MCF 10A (cell line): ENCODE measurements around the gene GGACT. TPM values are rescaled to one million over a fixed set of nuclear protein-coding genes. Genes with fewer than 3 reads are reported as not detected.

Source experiments
- BruUV-seq: library from RNA; stranded (reverse); fragments of 400-500 nt; replicated peaks from 2 replicates; lab custom pipeline; 2021; lab: Mats Ljungman, UMichigan
- CTCF ChIA-PET: fragments of 300-600 bp; sonication (Branson Sonifier 250); formaldehyde crosslinking; extraction: SDS; loops from one replicate; lab custom pipeline; 2021; ENCODE audit warnings: antibody characterized with exemption, inconsistent platforms; lab: Yijun Ruan, JAX
- POLR2A ChIA-PET: fragments of 300-600, 350-650 bp; sonication (Branson Sonifier 250); formaldehyde crosslinking; extraction: SDS; loops from one replicate; lab custom pipeline; 2020; ENCODE audit warnings: antibody characterized with exemption, inconsistent platforms; lab: Yijun Ruan, JAX
- DNase-seq: peaks from one replicate; pipeline ENCODE4 v3.0.0-alpha.2; 2018; ENCODE audit not compliant: unreplicated experiment
- H3K27ac Mint-ChIP-seq: one replicate; pipeline ENCODE4 v1.8.0; 2022; ENCODE audit warnings: mild to moderate bottlenecking, low read depth, mixed read lengths; ENCODE audit not compliant: unreplicated experiment
- H3K27me3 Mint-ChIP-seq: one replicate; pipeline ENCODE4 v1.8.0; 2022; ENCODE audit warnings: mixed read lengths; ENCODE audit not compliant: insufficient read depth, unreplicated experiment
- H3K36me3 Mint-ChIP-seq: one replicate; pipeline ENCODE4 v1.8.0; 2022; ENCODE audit warnings: mild to moderate bottlenecking, moderate library complexity, mixed read lengths; ENCODE audit not compliant: insufficient read depth, unreplicated experiment
- H3K4me1 Mint-ChIP-seq: one replicate; pipeline ENCODE4 v1.8.0; 2022; ENCODE audit warnings: mixed read lengths; ENCODE audit not compliant: insufficient read depth, unreplicated experiment
- H3K4me3 Mint-ChIP-seq: one replicate; pipeline ENCODE4 v1.8.0; 2022; ENCODE audit warnings: mild to moderate bottlenecking, moderate library complexity, mixed read lengths; ENCODE audit not compliant: unreplicated experiment
- H3K9me3 Mint-ChIP-seq: one replicate; pipeline ENCODE4 v1.8.0; 2022; ENCODE audit warnings: mixed read lengths; ENCODE audit not compliant: unreplicated experiment
- intact Hi-C: fragments of 100-400 bp; cut with micrococcal nuclease; formaldehyde crosslinking; loops from 2 replicates; pipeline ENCODE4 v1.14.1; 2022
- total RNA-seq: library from RNA; stranded (reverse); gene quantifications from 2 replicates; pipeline ENCODE4 v1.2.3, GENCODE V29; 2022
- TF ChIP-seq, protein P1 (sequence below): fragments of 200-600 bp; IDR thresholded peaks from one replicate; pipeline ENCODE4 v1.8.0; 2022; ENCODE audit warnings: antibody characterized with exemption, mild to moderate bottlenecking; ENCODE audit not compliant: unreplicated experiment

The GGACT gene
- total RNA-seq, 1 experiment from 2014 or later, result 8.1 TPM

DNA sequence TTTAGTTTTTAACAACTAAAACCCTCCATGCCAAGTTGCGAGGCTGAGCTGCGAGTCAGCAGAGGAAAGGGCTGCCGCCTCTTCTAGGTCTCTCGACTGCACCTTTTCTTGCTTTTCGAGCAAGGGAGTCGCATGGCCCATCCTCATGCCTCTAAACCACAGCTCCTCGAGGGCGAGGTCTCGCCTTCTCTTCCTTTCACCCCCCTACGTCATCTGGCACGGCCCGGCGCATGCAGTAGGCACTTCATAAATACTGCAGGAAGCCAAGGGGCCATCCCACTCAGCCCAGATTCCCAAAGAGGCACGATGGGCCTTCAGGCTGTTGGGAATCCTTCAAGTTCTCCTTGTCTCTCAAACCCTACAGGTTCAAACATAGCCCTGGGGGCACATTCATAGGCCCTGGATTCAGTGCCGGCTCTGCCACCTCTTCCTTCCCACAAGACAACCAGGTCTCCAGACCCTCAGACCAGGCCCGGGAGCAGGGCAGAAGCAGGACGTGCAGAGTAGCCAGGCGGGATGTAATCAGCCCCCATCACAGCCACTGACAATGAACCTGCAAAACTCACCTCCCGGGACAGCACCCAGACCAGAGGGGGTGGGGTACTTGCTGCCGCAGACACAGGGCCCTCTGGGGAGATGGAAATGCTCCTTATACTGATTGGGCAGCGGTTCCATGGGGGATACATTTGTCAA lies 41.7 kb downstream of the GGACT start:
- CTCF ChIA-PET, result interaction anchor here (0.8 to 1.4 kb wide), 3 partner anchors 26 to 891 kb away, joined by 3 to 4 read pairs (median 3); no protein-coding TSS in a partner anchor
- TF ChIP-seq, protein P1, sequence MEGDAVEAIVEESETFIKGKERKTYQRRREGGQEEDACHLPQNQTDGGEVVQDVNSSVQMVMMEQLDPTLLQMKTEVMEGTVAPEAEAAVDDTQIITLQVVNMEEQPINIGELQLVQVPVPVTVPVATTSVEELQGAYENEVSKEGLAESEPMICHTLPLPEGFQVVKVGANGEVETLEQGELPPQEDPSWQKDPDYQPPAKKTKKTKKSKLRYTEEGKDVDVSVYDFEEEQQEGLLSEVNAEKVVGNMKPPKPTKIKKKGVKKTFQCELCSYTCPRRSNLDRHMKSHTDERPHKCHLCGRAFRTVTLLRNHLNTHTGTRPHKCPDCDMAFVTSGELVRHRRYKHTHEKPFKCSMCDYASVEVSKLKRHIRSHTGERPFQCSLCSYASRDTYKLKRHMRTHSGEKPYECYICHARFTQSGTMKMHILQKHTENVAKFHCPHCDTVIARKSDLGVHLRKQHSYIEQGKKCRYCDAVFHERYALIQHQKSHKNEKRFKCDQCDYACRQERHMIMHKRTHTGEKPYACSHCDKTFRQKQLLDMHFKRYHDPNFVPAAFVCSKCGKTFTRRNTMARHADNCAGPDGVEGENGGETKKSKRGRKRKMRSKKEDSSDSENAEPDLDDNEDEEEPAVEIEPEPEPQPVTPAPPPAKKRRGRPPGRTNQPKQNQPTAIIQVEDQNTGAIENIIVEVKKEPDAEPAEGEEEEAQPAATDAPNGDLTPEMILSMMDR, result no peak
- no peak for DNase-seq
- Mint-ChIP-seq H3K4me1 (peaks cover 10% of the 10 kb centered on the region), H3K36me3 (no peaks in the 10 kb centered on the region), H3K9me3 (no peaks in the 10 kb centered on the region), H3K4me3 (no peak overlapping the region), H3K27ac (no peak overlapping the region), H3K27me3 (no peaks in the 10 kb centered on the region)
- BruUV-seq, result no TSS peak
- POLR2A ChIA-PET, result no interaction called here
- intact Hi-C loops, result no loop called here

DNA sequence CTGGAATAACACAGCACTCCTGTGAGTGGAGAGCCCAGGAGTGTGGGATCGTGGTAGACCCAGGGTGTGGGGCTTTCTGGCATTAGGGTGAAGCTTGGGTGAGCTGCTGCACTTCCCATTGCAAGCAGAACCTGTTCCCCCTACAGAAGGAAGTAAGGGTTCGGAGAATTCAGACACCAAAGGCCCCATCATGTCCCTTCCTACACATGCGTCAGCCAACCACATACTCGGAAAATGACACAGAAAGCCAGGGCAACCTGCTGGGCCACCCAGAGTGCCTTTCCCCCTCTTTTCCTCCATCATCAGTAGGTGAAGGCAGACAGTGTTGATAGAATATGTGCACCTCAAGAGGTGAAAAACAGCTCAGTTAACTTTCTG lies 42.9 kb downstream of the GGACT start:
- Mint-ChIP-seq H3K27me3 (no peaks in the 10 kb centered on the region), H3K27ac (no peak overlapping the region), H3K36me3 (no peaks in the 10 kb centered on the region), H3K4me1 (peaks cover 10% of the 10 kb centered on the region), H3K4me3 (no peak overlapping the region), H3K9me3 (no peaks in the 10 kb centered on the region)
- TF ChIP-seq, protein P1, result no peak
- no TSS peak for BruUV-seq
- ChIA-PET POLR2A (no interaction called here), CTCF (interaction anchor here (0.6 to 1.6 kb wide), 4 partner anchors 22 to 629 kb away, joined by 3 to 7 read pairs (median 4); no protein-coding TSS in a partner anchor)
- intact Hi-C loops, result no loop called here
- no peak for DNase-seq

DNA sequence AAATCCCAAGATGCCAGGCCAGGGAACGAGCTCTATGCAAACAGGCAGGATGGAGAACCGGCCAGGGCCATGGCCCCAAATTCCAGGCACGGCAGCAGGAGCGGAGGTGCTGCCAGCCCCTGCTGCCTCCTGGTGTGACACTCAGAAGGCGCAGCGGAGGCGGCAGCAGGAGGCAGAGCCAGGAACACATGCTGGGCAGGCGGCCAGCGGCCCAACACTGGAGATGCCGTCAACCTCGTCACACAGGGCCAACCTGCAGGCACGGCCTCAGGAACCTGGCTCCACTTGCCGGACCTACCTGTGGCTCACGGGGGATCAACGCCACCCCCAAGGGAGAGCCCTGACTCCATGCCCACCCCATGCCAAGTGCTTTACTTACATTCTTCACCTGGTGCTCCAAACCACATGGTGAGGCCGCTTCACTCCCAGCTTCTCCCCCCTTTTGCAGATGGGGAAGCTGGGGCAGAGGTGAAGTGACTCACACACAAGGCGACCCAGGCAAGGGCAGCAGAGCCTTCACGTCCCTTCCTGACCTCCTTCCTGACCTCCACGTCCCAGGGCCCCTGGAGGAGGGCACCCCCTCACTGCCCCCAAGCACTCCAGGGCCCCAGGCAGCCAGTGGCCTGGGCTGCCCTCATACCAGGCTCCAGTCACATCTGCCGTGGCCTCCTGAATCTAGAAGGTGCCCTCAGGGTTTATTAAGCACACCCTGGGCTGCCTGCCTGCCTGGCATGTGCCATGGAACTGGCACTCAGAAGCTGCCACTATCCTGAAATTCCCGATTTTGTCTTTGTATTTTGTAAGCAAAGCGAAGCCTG lies 43.5 kb downstream of the GGACT start:
- no peaks in the 10 kb centered on the region for H3K36me3 Mint-ChIP-seq
- no peaks in the 10 kb centered on the region for H3K9me3 Mint-ChIP-seq
- ChIA-PET POLR2A (no interaction called here), CTCF (interaction anchor here (0.6 to 1.6 kb wide), 5 partner anchors 21 to 629 kb away, joined by 3 to 7 read pairs (median 3); no protein-coding TSS in a partner anchor)
- intact Hi-C loops, result no loop called here
- H3K4me1 Mint-ChIP-seq, result peaks cover 10% of the 10 kb centered on the region
- no TSS peak for BruUV-seq
- no peak overlapping the region for H3K27ac Mint-ChIP-seq
- H3K27me3 Mint-ChIP-seq, result no peaks in the 10 kb centered on the region
- peak; percentile 72 for DNase-seq
- TF ChIP-seq, protein P1, result no peak
- H3K4me3 Mint-ChIP-seq, result no peak overlapping the region
